Pancreas (tissue), 10 donors: ENCODE measurements around the gene TNFRSF12A. TPM values are rescaled to one million over a fixed set of nuclear protein-coding genes. Genes with fewer than 3 reads are reported as not detected.

Source experiments
- ATAC-seq, 4 donors: fragments of 200-7000 bp; cut with Tn5 transposase; one replicate each; pipeline versions ENCODE4 v1.8.0 to v1.9.1; 2020; ENCODE audit warnings: mild to moderate bottlenecking in 4 of 4, moderate library complexity in 4 of 4
- DNase-seq, 6 donors: peaks; one replicate each; pipeline ENCODE4 v3.0.0-alpha.2; 2020
- FAIRE-seq: peaks from 2 replicates; lab custom pipeline; 2012; peaks lifted over from hg19 to GRCh38; lab: Jason Lieb, UNC
- H3K27ac ChIP-seq, 4 donors: fragments of 200-600 bp; sonication (generic); 1 replicate in 3 of 4; 2 replicates in 1 of 4; pipeline versions ENCODE4 v1.5.0 to v1.8.0; 2020
- H3K27me3 ChIP-seq, 4 donors: fragments of 200-600 bp; one replicate each; pipeline ENCODE4 v1.8.0; 2021
- H3K36me3 ChIP-seq, 3 donors: fragments of 200-600 bp; sonication (generic) in 1 of 3; one replicate each; pipeline versions ENCODE4 v1.5.0 to v1.8.0; 2020 to 2021
- H3K4me1 ChIP-seq, 3 donors: fragments of 200-600 bp; one replicate each; pipeline ENCODE4 v1.8.0; 2021
- H3K4me3 ChIP-seq, 4 donors: fragments of 200-600 bp; sonication (generic) in 2 of 4; one replicate each; pipeline versions ENCODE4 v1.5.0 to v1.8.0; 2020 to 2021
- H3K9me3 ChIP-seq, 4 donors: fragments of 200-600 bp; one replicate each; pipeline ENCODE4 v1.8.0; 2021
- WGBS, 2 donors: extraction: QIAGEN DNeasy Blood & Tissue Kit; methylation state at CpG; one replicate each; pipeline ENCODE4 v1.1.7; 2013; 5-methylcytosine and 5-hydroxymethylcytosine counted together
- intact Hi-C, 3 donors: fragments of 100-400 bp; cut with DNase I; formaldehyde crosslinking; loops; one replicate each; pipeline versions ENCODE4 v1.11.1 to v1.14.2; 2022
- polyA plus RNA-seq, 2 donors: library from polyadenylated mRNA; stranded (reverse); fragments of 200-250 nt; gene quantifications; one replicate each; pipeline ENCODE4 v1.2.3, GENCODE V29; 2013
- total RNA-seq, 6 donors: library from RNA; stranded (reverse); fragmentation: NEBNext Ultra II Directional in 4 of 6; extraction: Animal tissue kit (Norgen Biotek cat#: 25700) in 4 of 6; gene quantifications; one replicate each; pipeline versions ENCODE4 v1.2.1 to v1.2.4, GENCODE V29; 2021 to 2023
- TF ChIP-seq, protein P1 (sequence below), 4 donors: fragments of 200-600 bp; sonication (generic) in 3 of 4; IDR thresholded peaks; one replicate each; pipeline versions ENCODE4 v1.5.0 to v1.8.0; 2021; ENCODE audit warnings: antibody characterized with exemption in 4 of 4
- donor health status: healthy with polysubstance abuse.
- donor health status: DM: no; HTN: no; CAD: no; lungs with moderate emphysema.
- donor health status: DM: no; HTN: no; CAD: no.
- donor health status: control.
- donor health status: control.
- donor health status: Bipolar disorder and iron deficiency.
- donor health status: DM: yes; HTN: yes; CAD: no.
- donor health status: DM: no; HTN: no; CAD: no.
- donor health status: DM: no; HTN: no; CAD: no.
- donor health status: DM: yes; HTN: yes; CAD: no.

Gene TNFRSF12A
- total and polyA plus RNA-seq, 8 donors = 26.8 to 185 (median 77.4) TPM

DNA sequence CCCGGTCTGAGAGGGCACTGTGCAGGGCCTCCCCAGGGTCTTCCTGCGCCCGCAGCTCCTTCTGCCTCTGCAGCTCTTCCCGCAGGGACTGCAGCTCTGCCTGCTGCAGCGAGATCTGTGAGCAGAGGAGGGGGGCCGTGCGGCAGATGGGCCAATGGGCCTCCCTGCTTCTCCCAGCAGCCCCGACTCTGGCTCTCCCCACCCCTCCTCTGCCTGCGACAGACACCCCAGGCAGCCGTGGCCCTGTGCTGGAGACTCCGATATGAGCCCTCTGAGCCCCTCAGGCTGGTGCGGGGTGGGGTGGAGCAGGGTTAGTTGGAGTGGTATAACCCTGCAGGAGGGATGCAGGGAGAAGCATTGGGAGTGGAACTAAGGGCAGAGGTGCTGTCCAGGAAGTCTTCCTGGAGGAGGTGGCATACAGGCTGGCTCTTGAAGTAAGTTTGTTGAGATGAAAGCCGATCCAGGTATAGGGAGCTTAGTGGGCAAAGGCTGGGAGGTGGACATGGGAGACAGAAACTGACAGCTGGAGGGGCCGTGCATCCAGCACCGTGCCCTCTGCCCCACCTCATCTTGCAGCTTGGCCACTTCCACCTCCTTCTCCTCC, 8.7 kb downstream of the TNFRSF12A start:
- H3K4me1 ChIP-seq = peaks cover 3 to 19% (median 3%) of the 10 kb centered on the region in 3 donors

DNA sequence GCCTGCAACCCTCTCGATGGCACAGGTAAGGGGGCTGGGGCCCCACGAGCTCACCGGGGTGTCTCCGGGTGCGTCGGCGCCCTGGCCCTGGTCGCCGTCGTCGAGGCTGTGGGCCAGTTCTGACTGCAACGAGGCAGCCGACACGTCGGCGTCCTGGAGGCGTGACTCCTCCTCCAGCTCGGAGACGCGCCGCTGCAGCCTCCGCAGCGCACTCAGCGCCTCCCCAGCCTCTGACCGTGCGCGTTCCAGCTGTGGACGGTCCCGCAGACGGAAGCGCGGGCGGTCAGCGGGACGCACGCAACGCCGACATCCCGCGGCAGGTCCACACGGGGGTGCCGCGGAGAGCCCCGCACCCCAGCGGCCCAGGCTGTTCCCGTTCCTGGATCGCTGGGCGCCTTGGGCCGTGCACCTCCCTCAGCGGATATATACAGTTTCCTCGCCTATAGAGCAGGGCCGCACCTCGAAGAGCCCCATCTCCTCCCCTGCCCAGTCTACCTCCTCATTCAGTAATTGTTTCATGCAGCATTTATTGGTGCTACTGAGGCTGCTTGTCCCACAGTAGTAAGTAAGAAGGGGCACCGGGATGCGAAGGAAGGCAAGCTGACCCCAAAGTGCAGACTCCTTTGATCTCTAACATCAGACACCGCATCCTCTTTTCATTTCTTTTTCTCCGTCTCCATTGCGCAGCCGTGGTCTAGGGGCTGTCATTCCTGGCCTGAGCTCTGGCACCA, 9.5 kb downstream of the TNFRSF12A start:
- Histone ChIP-seq H3K27me3 (no peaks in the 10 kb centered on the region), H3K27ac (no peak overlapping the region), H3K4me3 (no peak overlapping the region), H3K4me1 (peaks cover 0 to 20% (median 3%) of the 10 kb centered on the region in 3 donors), H3K9me3 (no peaks in the 10 kb centered on the region), H3K36me3 (peaks cover 0 to 6% (median 5%) of the 10 kb centered on the region in 3 donors)
- intact Hi-C loops = no loop called here
- DNase-seq (peak in 5 of 6 donors; percentile 26 to 79 (median 39)), ATAC-seq (no peak), FAIRE-seq (no peak)
- TF ChIP-seq, protein P1, sequence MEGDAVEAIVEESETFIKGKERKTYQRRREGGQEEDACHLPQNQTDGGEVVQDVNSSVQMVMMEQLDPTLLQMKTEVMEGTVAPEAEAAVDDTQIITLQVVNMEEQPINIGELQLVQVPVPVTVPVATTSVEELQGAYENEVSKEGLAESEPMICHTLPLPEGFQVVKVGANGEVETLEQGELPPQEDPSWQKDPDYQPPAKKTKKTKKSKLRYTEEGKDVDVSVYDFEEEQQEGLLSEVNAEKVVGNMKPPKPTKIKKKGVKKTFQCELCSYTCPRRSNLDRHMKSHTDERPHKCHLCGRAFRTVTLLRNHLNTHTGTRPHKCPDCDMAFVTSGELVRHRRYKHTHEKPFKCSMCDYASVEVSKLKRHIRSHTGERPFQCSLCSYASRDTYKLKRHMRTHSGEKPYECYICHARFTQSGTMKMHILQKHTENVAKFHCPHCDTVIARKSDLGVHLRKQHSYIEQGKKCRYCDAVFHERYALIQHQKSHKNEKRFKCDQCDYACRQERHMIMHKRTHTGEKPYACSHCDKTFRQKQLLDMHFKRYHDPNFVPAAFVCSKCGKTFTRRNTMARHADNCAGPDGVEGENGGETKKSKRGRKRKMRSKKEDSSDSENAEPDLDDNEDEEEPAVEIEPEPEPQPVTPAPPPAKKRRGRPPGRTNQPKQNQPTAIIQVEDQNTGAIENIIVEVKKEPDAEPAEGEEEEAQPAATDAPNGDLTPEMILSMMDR (IDR thresholded peaks at IDR 0.05) = no peak
- 75 to 83% methylated on average over 59 of the region's 59 CpGs for WGBS, 2 donors

More for the DNA sequence above, 8.7 kb downstream of the TNFRSF12A start:
- ATAC-seq (no peak), DNase-seq (peak in 4 of 6 donors; percentile 39 to 86 (median 61)), FAIRE-seq (no peak)
- no peak overlapping the region for H3K4me3 ChIP-seq
- peaks cover 0 to 6% (median 5%) of the 10 kb centered on the region in 3 donors for H3K36me3 ChIP-seq
- no peaks in the 10 kb centered on the region for H3K9me3 ChIP-seq
- intact Hi-C loops = no loop called here
- TF ChIP-seq, protein P1 (IDR thresholded peaks at IDR 0.05) = no peak
- WGBS, 2 donors = 68 to 80% methylated on average over 13 to 15 of the region's 15 CpGs
- no peaks in the 10 kb centered on the region for H3K27me3 ChIP-seq
- H3K27ac ChIP-seq = no peak overlapping the region

DNA sequence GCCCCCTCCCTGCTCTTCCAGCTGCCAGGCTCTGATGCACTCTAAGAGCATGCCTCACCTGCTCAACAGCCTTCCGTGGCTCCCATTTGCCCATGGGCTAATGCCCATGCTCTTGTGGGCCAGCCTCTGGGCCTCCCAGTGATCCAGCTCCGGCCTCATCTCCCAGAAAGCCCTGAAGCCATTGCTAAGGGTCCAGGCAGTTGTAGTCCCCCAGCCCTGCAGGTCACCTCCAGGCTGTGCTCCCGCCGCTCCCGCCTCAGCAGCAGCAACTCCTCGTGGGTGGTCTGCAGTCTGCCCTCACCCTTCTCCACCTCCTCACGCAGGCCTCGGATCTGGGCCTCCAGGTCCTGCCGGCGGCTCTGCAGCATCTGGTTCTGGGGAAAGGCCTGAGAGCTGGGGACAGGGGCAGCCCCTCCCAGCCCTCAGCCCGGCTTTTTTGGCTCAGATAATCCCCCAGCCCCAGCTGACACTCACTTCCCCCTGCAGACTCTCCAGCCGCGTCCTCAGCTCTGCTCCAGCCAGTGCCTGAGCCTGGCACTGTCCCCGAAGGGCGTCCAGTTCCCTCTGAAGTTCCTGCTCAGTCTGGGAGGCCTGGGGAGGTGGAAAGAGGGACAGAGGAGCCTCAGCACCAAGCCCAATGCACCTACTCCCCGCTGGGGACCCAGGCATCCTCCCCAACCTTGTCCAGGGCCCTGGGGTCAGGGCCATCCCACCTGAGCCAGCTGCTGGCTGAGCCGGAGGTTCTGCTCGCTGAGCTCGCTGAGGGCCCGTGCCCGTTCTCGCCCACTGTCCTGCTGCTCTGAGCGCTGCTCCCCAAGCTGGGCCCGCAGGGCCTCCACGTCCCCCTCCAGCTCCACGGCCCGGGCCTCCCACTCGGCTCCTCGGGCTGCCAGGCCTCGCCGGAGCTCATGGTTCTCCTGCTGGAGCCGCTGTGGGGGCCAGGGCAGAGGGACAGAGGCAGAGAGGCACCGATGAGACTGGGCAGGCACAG, 10.3 kb downstream of the TNFRSF12A start:
- intact Hi-C loops = no loop called here
- Histone ChIP-seq H3K27me3 (no peaks in the 10 kb centered on the region), H3K36me3 (peaks cover 0 to 6% (median 5%) of the 10 kb centered on the region in 3 donors), H3K9me3 (no peaks in the 10 kb centered on the region), H3K27ac (no peak overlapping the region), H3K4me1 (peaks cover 0 to 20% (median 3%) of the 10 kb centered on the region in 3 donors), H3K4me3 (no peak overlapping the region)
- ATAC-seq = no peak
- FAIRE-seq = no peak
- peak in 5 of 6 donors; percentile 9 to 84 (median 37) for DNase-seq
- TF ChIP-seq, protein P1 (IDR thresholded peaks at IDR 0.05) = no peak
- WGBS, 2 donors = 89 to 91% methylated on average over 31 to 33 of the region's 33 CpGs

DNA sequence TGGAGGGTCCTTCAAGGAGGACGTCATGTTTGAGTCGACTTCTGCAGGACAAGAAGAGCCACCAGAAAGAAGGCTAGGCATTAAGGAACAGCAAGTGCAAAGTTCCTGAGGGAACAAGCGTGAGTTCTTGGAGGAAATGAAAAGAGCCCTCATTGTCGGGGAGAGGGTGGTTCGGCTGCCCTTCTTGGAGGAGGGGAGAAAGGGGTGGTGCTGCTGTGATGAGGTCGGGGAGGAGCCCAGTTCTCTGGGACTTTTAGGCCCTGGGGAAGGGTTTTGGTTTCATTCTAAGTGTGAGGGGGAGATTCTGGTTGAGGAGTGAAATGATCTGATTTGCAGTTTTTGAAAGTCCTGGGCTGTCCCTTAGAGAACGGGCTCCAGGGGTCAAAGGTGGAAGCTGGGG, 12.5 kb downstream of the TNFRSF12A start:
- peaks cover 0 to 6% (median 0%) of the 10 kb centered on the region in 3 donors for H3K36me3 ChIP-seq
- H3K27me3 ChIP-seq = no peaks in the 10 kb centered on the region
- DNase-seq (peak in 1 of 6 donors; percentile 12), ATAC-seq (no peak), FAIRE-seq (no peak)
- WGBS, 2 donors = 64 to 74% methylated on average over 7 of the region's 7 CpGs
- no peaks in the 10 kb centered on the region for H3K9me3 ChIP-seq
- no peak overlapping the region for H3K4me3 ChIP-seq
- TF ChIP-seq, protein P1 (IDR thresholded peaks at IDR 0.05) = no peak
- peaks cover 0 to 22% (median 3%) of the 10 kb centered on the region in 3 donors for H3K4me1 ChIP-seq
- H3K27ac ChIP-seq = no peak overlapping the region
- intact Hi-C loops = no loop called here
